Mesenchymal stem cell (in vitro differentiated cells and primary cell): ENCODE measurements around the gene GLRA3.

ENCODE experiments used
- DNase-seq: peaks from one replicate; pipeline ENCODE4 v3.0.0-alpha.2; 2013
- H2AFZ ChIP-seq: one replicate; pipeline ENCODE4 v1.6.1; 2013; ENCODE audit warnings: low read depth, mild to moderate bottlenecking, control low read depth, inconsistent platforms, low read length, moderate library complexity
- H2AK5ac ChIP-seq: 2 replicates; pipeline ENCODE4 v1.6.1; 2013; ENCODE audit warnings: low read length, moderate library complexity, mild to moderate bottlenecking, inconsistent platforms; ENCODE audit not compliant: severe bottlenecking
- H2BK120ac ChIP-seq: one replicate; pipeline ENCODE4 v1.6.1; 2013; ENCODE audit warnings: low read depth, mild to moderate bottlenecking, inconsistent platforms, low read length, moderate library complexity
- H2BK12ac ChIP-seq, 2 experiments: one replicate each; pipeline ENCODE4 v1.6.1; 2013; ENCODE audit warnings: inconsistent platforms in 2 of 2, low read length in 2 of 2, mild to moderate bottlenecking in 2 of 2, moderate library complexity in 2 of 2, control low read depth in 1 of 2
- H2BK15ac ChIP-seq: one replicate; pipeline ENCODE4 v1.6.1; 2013; ENCODE audit warnings: mild to moderate bottlenecking, low read depth, inconsistent platforms; ENCODE audit not compliant: poor library complexity, severe bottlenecking
- H2BK5ac ChIP-seq: 2 replicates; pipeline ENCODE4 v1.6.1; 2013; ENCODE audit warnings: low read depth, mild to moderate bottlenecking, low read length, control low read depth, inconsistent platforms; ENCODE audit not compliant: poor library complexity, severe bottlenecking
- H3K14ac ChIP-seq, 2 experiments: one replicate each; pipeline ENCODE4 v1.6.1; 2013; ENCODE audit warnings: inconsistent platforms in 2 of 2, low read length in 2 of 2, control low read depth in 1 of 2, mild to moderate bottlenecking in 1 of 2, moderate library complexity in 1 of 2
- H3K18ac ChIP-seq, 2 experiments: one replicate each; pipeline ENCODE4 v1.6.1; 2013; ENCODE audit warnings: inconsistent platforms in 2 of 2, low read length in 2 of 2, control low read depth in 1 of 2, low read depth in 1 of 2, mild to moderate bottlenecking in 1 of 2
- H3K23ac ChIP-seq, 2 experiments: one replicate each; pipeline ENCODE4 v1.6.1; 2013; ENCODE audit warnings: inconsistent platforms in 2 of 2, low read length in 2 of 2, mild to moderate bottlenecking in 2 of 2, moderate library complexity in 2 of 2, control low read depth in 1 of 2
- H3K27ac ChIP-seq: 2 replicates; pipeline ENCODE4 v1.5.1; 2013; ENCODE audit warnings: mild to moderate bottlenecking, moderate library complexity, low read length, control low read depth, inconsistent platforms; ENCODE audit not compliant: poor library complexity, severe bottlenecking
- H3K27me3 ChIP-seq, 2 experiments: 2 replicates each; pipeline versions ENCODE4 v1.6.1 to v1.7.0; 2013; ENCODE audit warnings: low read length in 2 of 2, mild to moderate bottlenecking in 2 of 2, moderate library complexity in 2 of 2, control low read depth in 1 of 2, inconsistent platforms in 1 of 2; ENCODE audit not compliant: control insufficient read depth in 1 of 2, insufficient read depth in 1 of 2
- H3K36me3 ChIP-seq, 2 experiments: 2 replicates each; pipeline versions ENCODE4 v1.6.1 to v1.7.0; 2013; ENCODE audit warnings: low read length in 2 of 2, control low read depth in 1 of 2, inconsistent platforms in 1 of 2, low read depth in 1 of 2, mild to moderate bottlenecking in 1 of 2; ENCODE audit not compliant: insufficient read depth in 2 of 2, control insufficient read depth in 1 of 2
- H3K4ac ChIP-seq, 2 experiments: one replicate each; pipeline ENCODE4 v1.6.1; 2013; ENCODE audit warnings: inconsistent platforms in 2 of 2, low read length in 2 of 2, mild to moderate bottlenecking in 2 of 2, moderate library complexity in 2 of 2, control low read depth in 1 of 2, low read depth in 1 of 2
- H3K4me1 ChIP-seq: 2 replicates; pipeline ENCODE4 v1.6.1; 2013; ENCODE audit warnings: low read depth, low read length, control low read depth; ENCODE audit not compliant: control insufficient read depth, insufficient read depth
- H3K4me2 ChIP-seq: 2 replicates; pipeline ENCODE4 v1.6.1; 2013; ENCODE audit warnings: low read length, mild to moderate bottlenecking, inconsistent platforms; ENCODE audit not compliant: poor library complexity, severe bottlenecking
- H3K4me3 ChIP-seq, 2 experiments: 2 replicates each; pipeline versions ENCODE4 v1.5.1 to v1.7.0; 2013; ENCODE audit warnings: low read length in 2 of 2, mild to moderate bottlenecking in 2 of 2, control low read depth in 1 of 2, low read depth in 1 of 2; ENCODE audit not compliant: insufficient read depth in 1 of 2
- H3K79me1 ChIP-seq: replicated peaks from 2 replicates; pipeline ENCODE4 v1.6.1; 2013; ENCODE audit warnings: mild to moderate bottlenecking, control low read depth, low read length, inconsistent platforms; ENCODE audit not compliant: poor library complexity, severe bottlenecking
- H3K9ac ChIP-seq: 2 replicates; pipeline ENCODE4 v1.7.0; 2013; ENCODE audit warnings: mild to moderate bottlenecking, low read length, moderate library complexity
- H3K9me3 ChIP-seq: 2 replicates; pipeline ENCODE4 v1.7.0; 2013; ENCODE audit warnings: mild to moderate bottlenecking, low read length; ENCODE audit not compliant: control insufficient read depth
- H4K8ac ChIP-seq: one replicate; pipeline ENCODE4 v1.6.1; 2013; ENCODE audit warnings: inconsistent platforms, mild to moderate bottlenecking, low read length, moderate library complexity
- H4K91ac ChIP-seq: one replicate; pipeline ENCODE4 v1.6.1; 2013; ENCODE audit warnings: mild to moderate bottlenecking, low read length, inconsistent platforms
- whole genome bisulfite sequencing: methylation state at CpG from one replicate; pipeline ENCODE4 v1.1.7; 2013; ENCODE audit warnings: mixed read lengths; 5-methylcytosine and 5-hydroxymethylcytosine counted together

The GLRA3 gene

GRCh38 chr4:174856926-174857800, 28.1 kb upstream of the GLRA3 start:
- no peak overlapping the region for H2AK5ac ChIP-seq
- 0% methylated on average over 1 of the region's 3 CpGs for WGBS
- no peak overlapping the region for H3K4me2 ChIP-seq
- H3K36me3 ChIP-seq: no peaks in the 10 kb centered on the region
- H2AFZ ChIP-seq: no peak overlapping the region
- H2BK15ac ChIP-seq: no peak overlapping the region
- no peak overlapping the region for H2BK12ac ChIP-seq
- H3K27me3 ChIP-seq: no peaks in the 10 kb centered on the region
- no peak overlapping the region for H3K18ac ChIP-seq
- H2BK120ac ChIP-seq: no peak overlapping the region
- H4K8ac ChIP-seq: no peak overlapping the region
- no peak for DNase-seq
- H3K4me1 ChIP-seq: no peaks in the 10 kb centered on the region
- no peak overlapping the region for H2BK5ac ChIP-seq
- H3K9me3 ChIP-seq: no peaks in the 10 kb centered on the region
- no peak overlapping the region for H3K14ac ChIP-seq
- no peaks in the 10 kb centered on the region for H3K79me1 ChIP-seq
- H3K27ac ChIP-seq: no peak overlapping the region
- no peak overlapping the region for H3K4me3 ChIP-seq
- H3K4ac ChIP-seq: no peak overlapping the region
- no peak overlapping the region for H3K23ac ChIP-seq
- no peak overlapping the region for H3K9ac ChIP-seq
- H4K91ac ChIP-seq: no peak overlapping the region

- H3K4me1 ChIP-seq: no peaks in the 10 kb centered on the region
- H3K9me3 ChIP-seq: no peaks in the 10 kb centered on the region
- no peak overlapping the region for H2BK120ac ChIP-seq
- no peak overlapping the region for H2BK12ac ChIP-seq
- H2BK5ac ChIP-seq: no peak overlapping the region
- no peak for DNase-seq
- 6% methylated on average over 3 of the region's 4 CpGs for WGBS
- H3K18ac ChIP-seq: no peak overlapping the region
- no peak overlapping the region for H3K4me3 ChIP-seq
- H3K79me1 ChIP-seq: no peaks in the 10 kb centered on the region
- H4K91ac ChIP-seq: no peak overlapping the region
- H4K8ac ChIP-seq: no peak overlapping the region
- no peak overlapping the region for H2BK15ac ChIP-seq
- no peak overlapping the region for H2AK5ac ChIP-seq
- H3K14ac ChIP-seq: no peak overlapping the region
- H3K4ac ChIP-seq: no peak overlapping the region
- H3K9ac ChIP-seq: no peak overlapping the region
- H3K36me3 ChIP-seq: no peaks in the 10 kb centered on the region
- H2AFZ ChIP-seq: no peak overlapping the region
- no peak overlapping the region for H3K23ac ChIP-seq
- no peaks in the 10 kb centered on the region for H3K27me3 ChIP-seq
- no peak overlapping the region for H3K27ac ChIP-seq
- no peak overlapping the region for H3K4me2 ChIP-seq
Measured at GRCh38 chr4:174855050-174855449, 26.0 kb upstream of the GLRA3 start.

GRCh38 chr4:174853629-174854028, 24.6 kb upstream of the GLRA3 start:
- Histone ChIP-seq H2AFZ (no peak overlapping the region), H3K14ac (no peak overlapping the region), H2AK5ac (no peak overlapping the region), H3K36me3 (no peaks in the 10 kb centered on the region), H3K4ac (no peak overlapping the region), H3K27me3 (no peaks in the 10 kb centered on the region), H3K27ac (no peak overlapping the region), H3K4me1 (no peaks in the 10 kb centered on the region), H4K91ac (no peak overlapping the region), H4K8ac (no peak overlapping the region), H3K23ac (no peak overlapping the region), H2BK12ac (no peak overlapping the region), H3K9ac (no peak overlapping the region), H2BK5ac (no peak overlapping the region), H2BK120ac (no peak overlapping the region), H3K9me3 (no peaks in the 10 kb centered on the region), H3K18ac (no peak overlapping the region), H3K79me1 (no peaks in the 10 kb centered on the region), H3K4me2 (no peak overlapping the region), H2BK15ac (no peak overlapping the region), H3K4me3 (no peak overlapping the region)
- DNase-seq: no peak
- no CpG with 5 or more reads among the region's 3 CpGs for WGBS

- Histone ChIP-seq H3K4me2 (no peak overlapping the region), H2BK15ac (no peak overlapping the region), H3K27me3 (no peaks in the 10 kb centered on the region), H3K36me3 (no peaks in the 10 kb centered on the region), H3K4me3 (no peak overlapping the region), H3K79me1 (no peaks in the 10 kb centered on the region), H3K23ac (no peak overlapping the region), H3K14ac (no peak overlapping the region), H2BK12ac (no peak overlapping the region), H3K18ac (no peak overlapping the region), H3K4ac (no peak overlapping the region), H2AFZ (no peak overlapping the region), H2BK5ac (no peak overlapping the region), H3K27ac (no peak overlapping the region), H2AK5ac (no peak overlapping the region), H3K4me1 (no peaks in the 10 kb centered on the region), H3K9me3 (no peaks in the 10 kb centered on the region), H4K91ac (no peak overlapping the region), H4K8ac (no peak overlapping the region), H3K9ac (no peak overlapping the region), H2BK120ac (no peak overlapping the region)
- no peak for DNase-seq
- WGBS: no CpG with 5 or more reads among the region's 2 CpGs
Measured at GRCh38 chr4:174848596-174848995, 19.5 kb upstream of the GLRA3 start.
